HG03442 (cell line): ENCODE measurements around the gene FTO.
"Not testable (repeated sequence)": the region's sequence is repeated elsewhere in the genome, so short reads cannot be mapped to it uniquely, and the experiment has no call there.

Source experiments
- ATAC-seq: cut with Tn5 transposase; IDR thresholded peaks from one replicate; pipeline ENCODE4 v1.9.1; 2021; ENCODE audit warnings: mild to moderate bottlenecking, moderate library complexity; ENCODE audit not compliant: unreplicated experiment

FTO gene

GRCh38 chr16:53855056-53855455, 151.1 kb downstream of the FTO start:
- ATAC-seq = no peak

- no peak for ATAC-seq
Observed at GRCh38 chr16:53855511-53855910, 151.6 kb downstream of the FTO start.

DNA sequence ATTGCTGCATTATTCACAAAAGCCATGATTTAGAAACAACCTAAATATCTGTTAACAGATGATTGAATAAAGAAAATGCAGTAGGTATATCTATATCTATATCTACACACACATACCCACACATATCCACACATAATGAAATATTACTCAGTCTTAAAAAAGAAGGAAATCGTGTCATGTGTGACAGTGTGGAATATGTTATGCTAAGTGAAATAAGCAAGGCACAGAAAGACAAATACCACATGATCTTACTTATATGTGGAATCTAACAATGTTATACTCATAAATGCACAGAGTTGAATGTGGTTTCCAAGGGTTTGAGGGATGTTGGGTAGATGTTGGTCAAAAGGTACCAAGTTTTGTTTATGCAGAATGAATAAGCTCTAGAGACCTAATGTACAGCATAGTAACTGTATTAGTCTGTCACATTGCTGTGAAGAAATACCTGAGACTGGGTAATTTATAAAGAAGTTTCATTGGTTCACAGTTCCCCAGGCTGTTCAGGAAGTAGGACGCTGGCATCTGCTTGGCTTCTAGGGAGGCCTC, 156.1 kb downstream of the FTO start:
- ATAC-seq = no peak

GRCh38 chr16:53863861-53864260, 159.9 kb downstream of the FTO start:
- ATAC-seq = no peak

DNA sequence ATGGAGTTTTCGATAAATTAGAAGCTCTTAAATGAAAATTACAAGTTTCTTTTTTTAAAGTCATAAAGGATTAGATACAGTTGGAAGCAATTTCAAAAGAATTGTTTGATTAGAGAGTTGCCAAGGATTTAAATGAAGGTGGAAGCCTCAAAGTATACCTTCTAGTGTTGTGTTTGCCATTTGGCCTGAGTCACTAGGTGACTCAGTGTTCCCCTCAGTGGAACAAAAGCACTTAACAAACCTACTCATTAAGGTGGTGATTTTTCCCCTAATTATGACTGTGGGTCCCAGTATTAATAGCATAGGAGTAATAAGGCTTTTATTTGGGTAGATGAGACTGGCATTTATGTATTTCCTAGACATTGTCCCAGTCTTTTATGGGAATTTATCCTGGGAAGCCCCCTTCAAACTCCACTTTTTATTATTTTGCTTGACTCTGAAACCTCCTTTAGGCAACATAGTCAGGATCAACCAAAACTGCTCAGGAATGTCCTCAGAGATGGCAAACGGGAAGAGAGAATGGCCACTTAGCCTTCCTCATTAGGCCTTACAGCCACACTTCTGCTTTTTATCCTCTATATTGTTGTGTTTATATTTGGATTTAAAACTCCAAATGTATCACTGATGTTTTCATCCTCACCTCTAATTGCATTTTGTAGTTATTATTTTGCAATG, 161.0 kb downstream of the FTO start:
- no peak for ATAC-seq

DNA sequence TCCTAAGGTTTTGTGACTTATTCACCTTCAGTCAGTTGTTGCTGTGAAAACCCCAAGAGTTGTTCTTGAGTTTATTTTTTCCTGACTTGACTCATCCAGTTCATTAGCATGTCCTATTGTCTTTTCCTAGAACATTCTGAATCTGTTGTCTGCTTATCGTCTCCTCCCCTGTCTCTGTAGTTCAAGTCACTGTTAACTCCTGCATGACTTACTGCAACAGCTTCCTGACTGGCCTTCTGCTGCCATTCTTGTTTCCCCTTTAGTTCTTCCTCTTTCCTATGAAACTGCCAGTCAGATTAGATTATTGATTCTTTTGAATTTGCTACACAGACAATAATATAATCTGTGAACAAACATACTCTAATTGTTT, 161.5 kb downstream of the FTO start:
- ATAC-seq = peak; percentile 72

GRCh38 chr16:53866520-53866919, 162.6 kb downstream of the FTO start:
- ATAC-seq = no peak

DNA sequence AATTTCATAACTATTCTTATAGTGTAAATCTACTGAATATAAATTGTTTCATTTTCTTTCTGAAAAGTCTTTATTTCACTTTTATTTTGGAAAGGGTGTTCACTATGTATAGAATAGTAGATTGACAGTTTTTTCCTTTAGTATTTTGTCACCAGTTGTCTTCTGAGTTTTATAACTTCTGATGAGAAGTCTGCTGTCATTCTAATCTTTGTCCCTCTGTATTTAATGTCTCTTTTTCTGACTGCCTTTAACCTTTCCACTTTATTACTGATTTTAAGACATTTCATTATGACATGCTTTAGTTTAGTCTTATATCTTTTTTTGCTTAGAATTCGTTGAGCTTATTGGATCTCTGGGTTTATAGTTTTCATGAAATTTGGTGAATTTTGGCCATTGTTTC, 166.9 kb downstream of the FTO start:
- no peak for ATAC-seq

DNA sequence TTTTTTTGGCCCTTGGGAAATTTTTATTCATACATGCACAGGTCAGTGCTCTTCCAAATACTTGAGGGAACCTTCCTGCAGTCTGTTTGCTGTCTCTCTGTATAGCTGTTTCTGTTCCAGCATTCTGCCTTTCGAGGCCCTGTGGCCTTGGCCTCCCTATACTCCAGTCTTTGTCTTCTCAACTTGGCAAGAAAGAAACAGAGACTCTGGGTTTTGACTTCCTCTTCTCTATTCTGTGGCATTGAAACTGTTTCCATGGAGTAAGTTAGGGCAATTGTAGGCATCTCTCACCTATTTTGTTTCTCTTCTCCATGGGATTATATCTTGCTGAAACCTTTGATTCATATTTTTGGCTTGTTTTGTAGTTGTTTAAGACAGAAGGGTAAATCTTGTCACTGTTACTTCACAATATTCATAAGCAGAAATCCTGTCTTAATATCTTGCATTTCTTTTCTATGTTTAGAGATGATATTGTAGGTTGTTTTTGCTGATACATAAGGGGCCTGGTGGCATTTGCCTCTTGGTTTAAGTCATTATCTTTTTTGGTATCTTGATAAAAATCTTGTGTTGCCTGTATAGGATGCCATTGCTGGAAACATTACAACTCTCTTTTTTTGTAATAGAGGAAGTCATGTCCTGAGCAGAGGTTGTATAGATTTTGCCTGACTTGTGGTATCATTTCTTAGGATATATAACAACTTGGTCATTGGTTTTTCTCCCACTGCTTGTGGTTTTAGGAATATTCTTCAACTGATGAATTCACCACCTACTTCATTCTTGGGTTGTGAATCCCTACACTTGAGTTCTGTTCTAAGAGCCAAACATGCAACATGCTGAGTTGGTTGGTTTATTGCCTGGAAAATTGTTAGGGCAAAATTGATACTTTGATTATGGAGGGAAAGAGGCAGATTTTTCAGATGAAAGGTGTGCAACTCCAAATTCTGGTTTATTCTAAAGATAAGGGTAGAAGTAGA, 168.6 kb downstream of the FTO start:
- no peak for ATAC-seq

GRCh38 chr16:53876811-53877210, 172.9 kb downstream of the FTO start:
- ATAC-seq = no peak

DNA sequence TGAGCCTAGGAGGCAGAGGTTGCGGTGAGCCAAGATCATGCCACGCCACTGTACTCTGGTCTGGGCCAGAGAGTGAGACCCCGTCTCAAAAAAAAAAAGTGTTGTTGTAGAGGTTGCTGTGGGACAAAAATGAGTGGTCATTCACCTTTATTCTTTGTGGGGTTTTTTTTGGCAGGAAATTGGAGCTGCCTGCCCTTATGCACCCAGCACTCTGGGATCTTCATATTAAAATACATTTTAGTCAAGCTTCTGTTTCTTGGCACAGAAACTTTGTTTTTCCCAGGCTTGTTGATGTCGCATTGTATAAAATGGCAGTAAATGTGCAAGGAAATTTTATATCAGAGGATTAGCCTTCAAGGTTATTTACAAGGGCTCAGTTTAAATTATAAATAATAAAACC, 174.3 kb downstream of the FTO start:
- no peak for ATAC-seq

DNA sequence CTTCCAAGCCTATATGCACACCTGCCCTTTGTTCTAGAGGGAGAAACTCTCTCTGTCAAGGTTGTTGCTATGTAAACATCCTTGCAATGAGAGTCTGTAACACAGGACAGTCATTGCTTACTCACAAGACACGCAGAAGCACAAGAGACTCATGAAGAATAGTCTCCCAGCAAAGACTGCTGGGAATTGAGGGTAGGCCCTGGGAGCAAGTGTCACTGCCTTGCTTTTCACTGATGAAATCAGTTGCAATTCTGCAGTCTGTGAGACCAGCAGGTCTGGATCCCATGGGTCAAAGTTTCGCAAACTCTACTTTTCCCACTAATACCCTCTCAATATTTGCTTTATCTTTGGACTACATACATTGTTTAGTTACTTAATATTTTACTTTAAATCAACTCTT, 177.4 kb downstream of the FTO start:
- no peak for ATAC-seq

DNA sequence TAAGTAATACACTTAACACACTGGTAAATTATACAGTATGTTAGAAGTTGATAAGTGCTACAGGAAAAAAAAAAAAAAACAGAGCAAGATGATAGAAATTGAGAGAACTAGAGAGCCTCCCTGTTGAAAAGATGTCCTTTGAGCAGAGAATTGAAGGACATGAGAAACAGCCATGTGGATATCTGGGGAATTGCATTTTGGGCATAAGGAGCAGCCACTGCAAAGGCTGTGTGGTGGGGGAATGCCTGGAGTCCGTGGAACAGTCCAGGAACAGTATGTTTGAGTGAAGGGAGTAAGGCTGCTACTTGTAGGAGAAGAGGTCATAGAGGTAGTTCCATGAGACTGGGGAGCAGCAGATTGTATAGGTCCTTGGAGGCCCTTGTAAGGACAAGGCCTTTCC, 178.4 kb downstream of the FTO start:
- no peak for ATAC-seq

- ATAC-seq = no peak
Observed at GRCh38 chr16:53884748-53885147, 180.8 kb downstream of the FTO start.

GRCh38 chr16:53886482-53887378, 182.8 kb downstream of the FTO start:
- ATAC-seq = no peak

- ATAC-seq = no peak
Observed at GRCh38 chr16:53888222-53888621, 184.3 kb downstream of the FTO start.

DNA sequence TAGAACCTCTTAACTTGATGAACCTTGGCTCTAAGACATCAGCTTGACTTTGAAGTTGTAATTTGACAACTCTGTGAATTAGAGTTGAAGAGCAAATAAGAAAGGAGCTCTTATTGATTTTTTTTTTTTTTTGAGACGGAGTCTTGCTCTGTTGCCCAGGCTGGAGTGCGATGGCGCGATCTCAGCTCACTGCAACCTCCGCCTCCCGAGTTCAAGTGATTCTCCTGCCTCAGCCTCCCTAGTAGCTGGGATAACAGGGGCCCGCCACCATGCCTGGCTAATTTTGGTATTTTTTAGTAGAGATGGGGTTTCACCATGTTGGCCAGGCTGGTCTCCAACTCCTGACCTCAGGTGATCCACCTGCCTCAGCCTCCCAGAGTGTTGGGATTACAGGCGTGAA, 186.9 kb downstream of the FTO start:
- not testable (repeated sequence) for ATAC-seq

DNA sequence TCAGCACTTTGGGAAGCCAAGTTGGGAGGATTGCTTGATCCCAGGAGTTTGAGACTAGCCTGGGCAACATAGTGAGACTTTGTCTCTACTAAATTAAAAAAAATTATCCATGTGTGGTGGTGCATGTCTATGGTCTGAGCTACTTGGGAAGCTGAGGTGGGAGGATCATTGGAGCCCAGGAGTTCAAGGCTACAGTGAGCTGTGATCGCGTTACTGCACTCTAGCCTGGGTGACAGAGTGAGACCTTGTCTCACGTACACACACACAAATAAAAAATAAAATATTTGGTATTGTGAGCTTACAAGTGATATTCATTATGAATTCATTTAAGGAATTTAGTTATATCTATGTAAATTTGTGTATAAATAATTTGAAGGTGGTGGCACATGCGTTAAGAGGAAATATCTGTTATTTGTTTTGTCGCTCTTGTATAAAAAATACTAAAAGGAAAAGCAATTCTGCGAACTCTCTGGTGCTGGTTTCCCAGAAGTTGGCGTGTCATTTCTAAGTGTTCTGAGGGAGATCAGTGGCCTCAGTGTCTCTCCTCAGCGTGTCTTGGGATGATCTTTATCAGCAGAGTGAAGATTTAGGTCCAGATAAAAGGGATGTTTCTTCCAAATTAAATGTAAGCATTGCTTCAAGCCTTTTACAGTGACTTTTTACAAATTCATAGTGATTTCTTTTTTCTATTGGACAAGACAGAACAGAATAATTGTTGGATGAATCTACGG, 187.6 kb downstream of the FTO start:
- ATAC-seq = no peak

GRCh38 chr16:53892155-53892554, 188.2 kb downstream of the FTO start:
- no peak for ATAC-seq

- ATAC-seq = no peak
Observed at GRCh38 chr16:53893731-53894435, 189.9 kb downstream of the FTO start.
